Measurements from ENCODE around the gene ATP6AP2. TPM values are rescaled to one million over a fixed set of nuclear protein-coding genes. Genes with fewer than 3 reads are reported as not detected.

Gene ATP6AP2
- total and polyA plus RNA-seq, 9 of the 15 experiments (the other 6 are each of a cell fraction or from before 2014, with no cell fraction given) = 23.3 to 131 (median 41.9) TPM

DNA sequence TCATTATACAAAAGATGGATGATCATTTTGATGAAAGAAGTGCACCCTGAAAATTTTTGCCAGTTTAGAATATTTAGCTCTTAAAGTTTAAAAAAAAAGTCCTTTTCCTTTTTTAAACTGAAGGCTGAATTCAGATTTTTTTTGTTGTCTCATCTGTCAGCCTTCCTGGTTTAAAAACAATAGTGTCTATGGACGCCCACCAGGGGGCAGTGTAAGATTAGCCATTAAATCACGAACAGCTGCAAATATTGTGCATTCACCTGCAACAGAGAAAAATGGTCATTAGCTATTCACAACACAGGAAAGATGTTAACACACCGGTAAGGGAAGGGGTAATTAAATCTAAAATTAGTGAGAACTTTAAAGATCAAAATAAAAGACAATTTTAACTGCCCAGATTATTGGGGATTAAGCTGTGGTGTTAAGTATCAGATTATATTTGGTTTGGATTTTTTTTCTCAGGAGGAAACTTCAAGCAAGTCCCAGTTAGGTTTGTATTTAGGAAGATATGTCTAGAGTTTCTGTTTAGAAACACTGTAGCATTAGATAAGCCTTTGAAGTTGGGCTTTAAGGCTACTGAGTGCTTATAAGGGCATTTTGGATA, 71.0 kb downstream of the ATP6AP2 start:
- intact Hi-C loops (cut with micrococcal nuclease) = loop anchor here (2.0 to 10.0 kb wide), 4 partner anchors 86 to 463 kb away; partner anchors contain the start of gene MED14
- no peak overlapping the region for H3K4me3 ChIP-seq
- no TSS peak for BruUV-seq (replicated peaks)
- TF ChIP-seq, protein P1, sequence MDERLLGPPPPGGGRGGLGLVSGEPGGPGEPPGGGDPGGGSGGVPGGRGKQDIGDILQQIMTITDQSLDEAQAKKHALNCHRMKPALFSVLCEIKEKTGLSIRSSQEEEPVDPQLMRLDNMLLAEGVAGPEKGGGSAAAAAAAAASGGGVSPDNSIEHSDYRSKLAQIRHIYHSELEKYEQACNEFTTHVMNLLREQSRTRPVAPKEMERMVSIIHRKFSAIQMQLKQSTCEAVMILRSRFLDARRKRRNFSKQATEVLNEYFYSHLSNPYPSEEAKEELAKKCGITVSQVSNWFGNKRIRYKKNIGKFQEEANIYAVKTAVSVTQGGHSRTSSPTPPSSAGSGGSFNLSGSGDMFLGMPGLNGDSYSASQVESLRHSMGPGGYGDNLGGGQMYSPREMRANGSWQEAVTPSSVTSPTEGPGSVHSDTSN (CRISPR knock-in tag; IDR thresholded peaks at IDR 0.05; ENCODE audit: low read depth) = no peak
- TF ChIP-seq, protein P1 (tag; conservative IDR thresholded peaks at IDR 0.05; ENCODE audit: low read depth) = 0 out of 2 replicates have a peak, but pooled peaks have one; percentile 12
- TF ChIP-seq, protein P2, sequence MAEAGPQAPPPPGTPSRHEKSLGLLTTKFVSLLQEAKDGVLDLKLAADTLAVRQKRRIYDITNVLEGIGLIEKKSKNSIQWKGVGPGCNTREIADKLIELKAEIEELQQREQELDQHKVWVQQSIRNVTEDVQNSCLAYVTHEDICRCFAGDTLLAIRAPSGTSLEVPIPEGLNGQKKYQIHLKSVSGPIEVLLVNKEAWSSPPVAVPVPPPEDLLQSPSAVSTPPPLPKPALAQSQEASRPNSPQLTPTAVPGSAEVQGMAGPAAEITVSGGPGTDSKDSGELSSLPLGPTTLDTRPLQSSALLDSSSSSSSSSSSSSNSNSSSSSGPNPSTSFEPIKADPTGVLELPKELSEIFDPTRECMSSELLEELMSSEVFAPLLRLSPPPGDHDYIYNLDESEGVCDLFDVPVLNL (CRISPR knock-in tag; IDR thresholded peaks at IDR 0.05; ENCODE audit: low read depth) = no peak
- TF ChIP-seq, protein P3, sequence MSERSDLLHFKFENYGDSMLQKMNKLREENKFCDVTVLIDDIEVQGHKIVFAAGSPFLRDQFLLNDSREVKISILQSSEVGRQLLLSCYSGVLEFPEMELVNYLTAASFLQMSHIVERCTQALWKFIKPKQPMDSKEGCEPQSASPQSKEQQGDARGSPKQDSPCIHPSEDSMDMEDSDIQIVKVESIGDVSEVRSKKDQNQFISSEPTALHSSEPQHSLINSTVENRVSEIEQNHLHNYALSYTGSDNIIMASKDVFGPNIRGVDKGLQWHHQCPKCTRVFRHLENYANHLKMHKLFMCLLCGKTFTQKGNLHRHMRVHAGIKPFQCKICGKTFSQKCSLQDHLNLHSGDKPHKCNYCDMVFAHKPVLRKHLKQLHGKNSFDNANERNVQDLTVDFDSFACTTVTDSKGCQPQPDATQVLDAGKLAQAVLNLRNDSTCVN (CRISPR knock-in tag; IDR thresholded peaks at IDR 0.05) = no peak
- TF ChIP-seq DEAF1 (CRISPR knock-in tag; IDR thresholded peaks at IDR 0.05) (peak; percentile 72), MBD2 (IDR thresholded peaks at IDR 0.05; ENCODE audit: borderline replicate concordance, low read depth) (no peak), NCOA4 (IDR thresholded peaks at IDR 0.05; ENCODE audit: partially characterized antibody) (no peak)
- TF ChIP-seq, protein P4, sequence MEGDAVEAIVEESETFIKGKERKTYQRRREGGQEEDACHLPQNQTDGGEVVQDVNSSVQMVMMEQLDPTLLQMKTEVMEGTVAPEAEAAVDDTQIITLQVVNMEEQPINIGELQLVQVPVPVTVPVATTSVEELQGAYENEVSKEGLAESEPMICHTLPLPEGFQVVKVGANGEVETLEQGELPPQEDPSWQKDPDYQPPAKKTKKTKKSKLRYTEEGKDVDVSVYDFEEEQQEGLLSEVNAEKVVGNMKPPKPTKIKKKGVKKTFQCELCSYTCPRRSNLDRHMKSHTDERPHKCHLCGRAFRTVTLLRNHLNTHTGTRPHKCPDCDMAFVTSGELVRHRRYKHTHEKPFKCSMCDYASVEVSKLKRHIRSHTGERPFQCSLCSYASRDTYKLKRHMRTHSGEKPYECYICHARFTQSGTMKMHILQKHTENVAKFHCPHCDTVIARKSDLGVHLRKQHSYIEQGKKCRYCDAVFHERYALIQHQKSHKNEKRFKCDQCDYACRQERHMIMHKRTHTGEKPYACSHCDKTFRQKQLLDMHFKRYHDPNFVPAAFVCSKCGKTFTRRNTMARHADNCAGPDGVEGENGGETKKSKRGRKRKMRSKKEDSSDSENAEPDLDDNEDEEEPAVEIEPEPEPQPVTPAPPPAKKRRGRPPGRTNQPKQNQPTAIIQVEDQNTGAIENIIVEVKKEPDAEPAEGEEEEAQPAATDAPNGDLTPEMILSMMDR (IDR thresholded peaks at IDR 0.05 in 2 of 3, conservative IDR thresholded peaks at IDR 0.05 in 1 of 3; ENCODE audit: insufficient read depth in 2 of 3, low read depth in 1 of 3, low read length in 3 of 3) = peak; percentile 47 to 74 (median 60); a peak in 5 of 6 replicates

More for the DNA sequence above, 71.0 kb downstream of the ATP6AP2 start:
- peak; percentile 88 for FAIRE-seq
- Histone ChIP-seq H3K27me3 (ENCODE audit: control insufficient read depth in 2 of 2, insufficient read depth in 2 of 2, low read length in 2 of 2) (no peaks in the 10 kb centered on the region), H3K36me3 (ENCODE audit: control insufficient read depth, insufficient read depth, low read length) (peaks cover 26% of the 10 kb centered on the region; the same call in 2 of the 3 replicates), H4K20me1 (replicated peaks; ENCODE audit: control insufficient read depth, insufficient read depth, low read length) (no peaks in the 10 kb centered on the region), H3K4me2 (ENCODE audit: insufficient read depth, low read length) (no peak overlapping the region), H3K27ac (ENCODE audit: extremely low read depth, low read depth, low read length) (no peak overlapping the region), H3K9me1 (ENCODE audit: control insufficient read depth, insufficient read depth, low read length) (no peaks in the 10 kb centered on the region), H2AFZ (ENCODE audit: low read depth, low read length) (no peak overlapping the region), H3K79me2 (ENCODE audit: control insufficient read depth, insufficient read depth, low read length) (peaks cover 3% of the 10 kb centered on the region; the same call in 2 of the 3 replicates), H3K9me3 (replicated peaks; ENCODE audit: control insufficient read depth, insufficient read depth, low read depth, low read length) (no peaks in the 10 kb centered on the region), H3K4me1 (replicated peaks in 1 of 2; ENCODE audit: control insufficient read depth in 2 of 2, insufficient read depth in 2 of 2, low read length in 2 of 2) (peaks cover 3 to 6% of the 10 kb centered on the region in 2 experiments; a peak in 4 of 5 replicates), H3K9ac (ENCODE audit: insufficient read depth in 1 of 2, low read depth in 2 of 2, low read length in 2 of 2) (no peak overlapping the region)
- in situ Hi-C loops (cut with MboI) = no loop called here
- no peak for ATAC-seq
- peak; percentile 16 to 75 (median 26) for DNase-seq (ENCODE audit: extremely low read depth in 1 of 4, low spot score in 3 of 4)
- 0% methylated on average over 3 of the region's 3 CpGs for WGBS (ENCODE audit: insufficient coverage, low coverage, missing lambda C conversion rate)
- ChIA-PET CTCF (ENCODE audit: low intra/inter-chr PET ratio) (interaction anchor here (0.6 to 1.3 kb wide), 5 partner anchors 108 to 602 kb away, joined by 3 to 6 read pairs (median 3); no protein-coding TSS in a partner anchor), POLR2A (interaction anchor here (0.6 kb wide), 1 partner anchor 512 kb away, joined by 3 read pairs; no protein-coding TSS in a partner anchor)
